ENCODE results near the gene EOLA1.
"Not testable (repeated sequence)": the region's sequence is repeated elsewhere in the genome, so short reads cannot be mapped to it uniquely, and the experiment has no call there.

Gene EOLA1

DNA sequence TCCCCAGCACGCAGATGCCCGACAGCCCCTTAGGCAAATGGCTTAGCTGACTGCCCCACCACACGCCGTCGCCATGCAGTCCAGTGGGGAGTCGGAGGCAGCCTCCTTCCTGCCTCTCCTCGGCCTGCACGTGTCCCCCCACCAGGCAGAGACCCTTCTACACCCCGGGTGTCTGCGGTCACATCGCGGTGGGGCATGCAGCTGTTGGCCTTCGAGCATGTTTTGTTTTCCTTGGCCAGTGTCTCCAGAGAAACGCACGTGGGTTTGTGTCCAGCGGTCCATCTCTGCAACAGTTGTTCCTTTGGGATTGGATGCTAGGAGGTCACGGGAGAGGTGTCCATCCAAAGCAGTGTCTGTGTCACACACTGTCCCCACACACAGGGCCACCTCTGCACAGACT, 54.4 kb downstream of the EOLA1 start, which contains the start of gene HSFX2:
Gene HSFX2, minus strand, starts transcription at position 101 of the 400 bp plus-strand sequence. CDS start 614 bp downstream, outside the sequence.
- not testable (repeated sequence) for ATAC-seq, H3K27me3 Mint-ChIP-seq, H3K27ac Mint-ChIP-seq, H3K4me3 Mint-ChIP-seq, H3K9me3 Mint-ChIP-seq, DNase-seq, H3K4me1 Mint-ChIP-seq

DNA sequence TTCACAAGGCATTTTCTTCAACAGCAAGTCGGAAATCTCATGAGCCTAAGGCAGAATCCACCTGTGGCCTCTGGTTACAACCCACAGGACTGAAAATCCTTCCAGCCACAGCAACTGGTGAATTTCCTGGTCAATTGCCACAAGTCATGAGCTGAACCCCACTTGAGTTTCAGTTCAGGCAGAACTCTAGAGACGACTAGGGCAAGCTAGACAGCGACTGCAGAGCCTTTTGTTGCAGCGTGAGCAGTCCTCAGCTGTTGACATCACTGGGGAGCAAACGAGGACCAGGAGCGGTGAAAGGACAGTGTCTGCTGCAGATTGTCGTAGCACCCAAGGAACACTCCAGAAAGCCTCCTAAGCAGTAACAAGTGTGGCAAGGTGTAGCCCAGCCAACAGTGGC, 55.1 kb downstream of the EOLA1 start:
- H3K27me3 Mint-ChIP-seq, H3K9me3 Mint-ChIP-seq, H3K27ac Mint-ChIP-seq, H3K4me1 Mint-ChIP-seq, ATAC-seq, DNase-seq, H3K4me3 Mint-ChIP-seq: not testable (repeated sequence)

All from stimulated activated naive CD8-positive, alpha-beta T cell treated with anti-CD3 and anti-CD28 coated beads, Interleukin-15, amount 100 ng/mL, for 72 hours (primary cell).